ENCODE measurements around the gene SORL1. TPM values are rescaled to one million over a fixed set of nuclear protein-coding genes. Genes with fewer than 3 reads are reported as not detected.

SORL1 gene
- total RNA-seq, 1 donor from 2014 or later: 39.0 TPM

DNA sequence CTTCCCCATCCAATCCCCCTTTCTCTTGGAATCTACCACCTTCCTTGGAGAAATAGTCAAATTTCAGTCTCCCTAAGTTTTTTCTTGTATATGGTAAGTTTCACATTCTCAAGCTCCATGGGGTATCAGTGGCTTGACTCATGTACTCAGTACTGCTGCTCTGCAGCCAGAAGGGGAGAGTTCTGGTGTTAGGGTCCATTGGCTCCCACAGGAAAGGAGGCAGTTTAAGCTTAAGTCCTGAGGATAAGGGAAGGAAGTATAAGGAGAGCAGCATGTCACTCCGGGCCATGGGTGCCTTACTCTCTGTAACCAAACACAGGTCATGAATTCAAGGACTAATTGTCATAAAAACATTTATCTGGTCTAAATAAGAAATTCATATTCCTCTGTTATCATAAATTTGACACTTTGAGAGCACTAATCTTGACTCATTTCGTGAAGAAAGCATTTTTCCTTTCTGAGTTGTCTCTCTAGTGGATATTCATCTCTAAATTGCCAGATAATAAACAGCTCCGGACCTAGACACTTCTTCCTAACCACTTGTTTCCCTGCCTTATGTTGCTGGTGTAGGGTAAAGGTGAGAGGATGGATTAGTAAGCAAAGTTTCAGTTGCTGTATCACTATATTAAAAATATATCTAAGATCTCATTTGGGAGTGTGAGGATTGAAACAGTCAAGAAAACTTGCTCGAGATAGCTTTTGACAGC lies 20.1 kb upstream of the SORL1 start:
- DNase-seq (ENCODE audit: extremely low spot score, unreplicated experiment): no peak
- H3K36me3 Mint-ChIP-seq: no peaks in the 10 kb centered on the region
- H3K4me1 Mint-ChIP-seq (ENCODE audit: unreplicated experiment): peaks cover 17% of the 10 kb centered on the region
- peaks cover 9% of the 10 kb centered on the region for H3K27me3 Mint-ChIP-seq
- no peaks in the 10 kb centered on the region for H3K9me3 Mint-ChIP-seq
- H3K4me3 Mint-ChIP-seq: no peak overlapping the region
- TF ChIP-seq, protein P1, sequence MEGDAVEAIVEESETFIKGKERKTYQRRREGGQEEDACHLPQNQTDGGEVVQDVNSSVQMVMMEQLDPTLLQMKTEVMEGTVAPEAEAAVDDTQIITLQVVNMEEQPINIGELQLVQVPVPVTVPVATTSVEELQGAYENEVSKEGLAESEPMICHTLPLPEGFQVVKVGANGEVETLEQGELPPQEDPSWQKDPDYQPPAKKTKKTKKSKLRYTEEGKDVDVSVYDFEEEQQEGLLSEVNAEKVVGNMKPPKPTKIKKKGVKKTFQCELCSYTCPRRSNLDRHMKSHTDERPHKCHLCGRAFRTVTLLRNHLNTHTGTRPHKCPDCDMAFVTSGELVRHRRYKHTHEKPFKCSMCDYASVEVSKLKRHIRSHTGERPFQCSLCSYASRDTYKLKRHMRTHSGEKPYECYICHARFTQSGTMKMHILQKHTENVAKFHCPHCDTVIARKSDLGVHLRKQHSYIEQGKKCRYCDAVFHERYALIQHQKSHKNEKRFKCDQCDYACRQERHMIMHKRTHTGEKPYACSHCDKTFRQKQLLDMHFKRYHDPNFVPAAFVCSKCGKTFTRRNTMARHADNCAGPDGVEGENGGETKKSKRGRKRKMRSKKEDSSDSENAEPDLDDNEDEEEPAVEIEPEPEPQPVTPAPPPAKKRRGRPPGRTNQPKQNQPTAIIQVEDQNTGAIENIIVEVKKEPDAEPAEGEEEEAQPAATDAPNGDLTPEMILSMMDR (conservative IDR thresholded peaks at IDR 0.05): no peak
- no peak overlapping the region for H3K27ac Mint-ChIP-seq

DNA sequence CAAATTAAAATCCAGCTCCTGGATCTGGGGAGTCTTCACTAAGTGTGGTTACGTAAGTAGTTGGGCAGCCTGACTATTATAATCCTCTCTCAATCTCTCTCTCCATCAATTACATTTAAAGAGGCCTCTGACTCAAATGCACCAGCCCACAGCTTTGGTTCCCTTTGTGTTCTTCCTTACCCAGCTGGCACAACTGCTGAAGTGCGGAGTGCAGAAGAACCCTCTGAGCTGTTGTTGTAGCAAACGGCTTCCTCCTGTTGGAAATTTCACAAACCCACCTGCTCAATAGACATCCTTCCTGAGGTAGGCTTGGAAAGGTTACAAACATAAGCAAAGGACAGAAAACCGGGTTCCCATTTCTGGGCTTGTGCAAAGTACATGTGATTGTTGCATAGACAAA lies 17.0 kb upstream of the SORL1 start:
- Mint-ChIP-seq H3K9me3 (no peaks in the 10 kb centered on the region), H3K36me3 (no peaks in the 10 kb centered on the region), H3K4me3 (no peak overlapping the region), H3K27me3 (peaks cover 3% of the 10 kb centered on the region), H3K27ac (no peak overlapping the region), H3K4me1 (ENCODE audit: unreplicated experiment) (peaks cover 11% of the 10 kb centered on the region)
- TF ChIP-seq, protein P1 (conservative IDR thresholded peaks at IDR 0.05): no peak
- no peak for DNase-seq (ENCODE audit: extremely low spot score, unreplicated experiment)

DNA sequence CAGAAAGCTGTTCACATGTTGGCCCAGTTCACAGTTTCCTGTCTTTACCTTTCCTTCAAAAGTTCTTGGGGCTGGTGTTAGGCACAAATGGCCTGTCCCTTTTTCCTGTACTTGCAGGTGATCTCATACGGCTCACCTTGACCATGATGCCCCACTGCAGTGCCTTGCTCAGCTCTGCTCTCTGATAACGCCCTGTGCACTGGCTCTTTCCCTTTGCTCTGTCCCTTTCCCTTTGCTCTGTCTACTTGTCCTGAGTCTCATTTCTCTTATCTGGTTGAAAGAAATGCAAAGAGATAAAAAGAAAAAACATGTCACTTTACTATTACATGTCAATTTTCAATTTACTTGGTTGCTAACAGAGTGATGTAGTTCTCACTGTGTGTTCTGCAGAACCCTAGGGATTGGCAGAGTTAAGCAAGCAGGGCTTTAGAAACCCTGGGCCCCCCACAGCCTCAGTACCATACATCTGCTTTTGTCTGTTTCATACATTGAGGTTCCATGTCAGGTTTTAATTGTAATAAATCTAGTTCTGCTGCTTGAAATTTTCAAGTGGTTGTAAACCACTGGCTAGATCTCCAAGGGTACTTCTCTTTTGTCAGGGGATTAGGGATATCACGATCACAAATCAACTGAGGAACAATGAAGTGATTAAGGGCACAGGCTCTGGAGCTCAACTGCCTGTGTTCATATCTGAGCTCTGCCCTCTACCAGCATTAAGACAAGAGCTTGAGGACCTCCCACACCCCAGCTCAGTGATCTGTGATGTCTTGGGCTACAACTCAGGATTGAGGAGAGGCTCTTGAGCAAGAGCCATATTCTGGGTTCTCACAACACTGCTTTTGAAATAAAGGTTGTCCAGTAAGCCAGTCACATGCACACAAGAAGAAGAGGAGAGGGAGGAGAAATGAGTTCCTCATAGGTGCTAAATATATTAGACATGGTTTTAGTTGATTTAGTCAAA lies 16.3 kb upstream of the SORL1 start:
- Mint-ChIP-seq H3K36me3 (no peaks in the 10 kb centered on the region), H3K27ac (no peak overlapping the region), H3K4me1 (ENCODE audit: unreplicated experiment) (peaks cover 11% of the 10 kb centered on the region), H3K4me3 (no peak overlapping the region), H3K9me3 (no peaks in the 10 kb centered on the region), H3K27me3 (peaks cover 3% of the 10 kb centered on the region)
- TF ChIP-seq, protein P1 (conservative IDR thresholded peaks at IDR 0.05): no peak
- DNase-seq (ENCODE audit: extremely low spot score, unreplicated experiment): no peak

DNA sequence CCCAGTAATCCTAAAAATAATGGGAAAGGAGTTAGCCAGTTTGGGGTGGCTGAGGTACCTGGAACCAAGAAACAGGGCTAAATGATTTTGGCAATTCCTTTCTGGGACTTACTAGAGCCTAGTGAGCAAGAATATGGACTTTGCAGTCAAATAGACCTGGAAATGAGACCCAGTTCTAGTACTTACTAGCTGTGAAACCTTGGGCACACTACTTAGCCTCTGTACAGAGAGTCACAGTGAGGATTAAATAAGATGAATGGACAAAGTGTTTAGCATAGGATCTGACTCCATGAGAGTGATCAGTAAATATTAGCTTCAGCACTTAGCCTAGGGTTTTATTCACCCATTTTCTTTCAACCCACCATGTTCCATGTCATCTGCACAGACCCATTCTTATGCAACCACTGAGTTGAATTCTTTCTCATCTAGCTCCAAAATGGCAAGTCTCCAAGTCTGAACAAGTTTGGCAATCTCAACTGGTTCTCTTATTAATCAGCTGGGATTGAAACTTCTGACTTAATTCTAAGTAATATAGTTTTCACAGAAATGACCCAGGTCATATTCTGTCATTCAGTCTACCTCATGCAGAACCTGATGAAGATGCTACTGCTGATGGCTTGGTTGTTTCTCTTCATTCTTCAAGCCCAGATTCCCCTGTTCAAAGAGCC lies 15.0 kb upstream of the SORL1 start:
- Mint-ChIP-seq H3K27ac (no peak overlapping the region), H3K4me3 (no peak overlapping the region), H3K27me3 (peaks cover 3% of the 10 kb centered on the region), H3K9me3 (no peaks in the 10 kb centered on the region), H3K36me3 (no peaks in the 10 kb centered on the region), H3K4me1 (ENCODE audit: unreplicated experiment) (peaks cover 11% of the 10 kb centered on the region)
- TF ChIP-seq, protein P1 (conservative IDR thresholded peaks at IDR 0.05): no peak
- DNase-seq (ENCODE audit: extremely low spot score, unreplicated experiment): no peak

DNA sequence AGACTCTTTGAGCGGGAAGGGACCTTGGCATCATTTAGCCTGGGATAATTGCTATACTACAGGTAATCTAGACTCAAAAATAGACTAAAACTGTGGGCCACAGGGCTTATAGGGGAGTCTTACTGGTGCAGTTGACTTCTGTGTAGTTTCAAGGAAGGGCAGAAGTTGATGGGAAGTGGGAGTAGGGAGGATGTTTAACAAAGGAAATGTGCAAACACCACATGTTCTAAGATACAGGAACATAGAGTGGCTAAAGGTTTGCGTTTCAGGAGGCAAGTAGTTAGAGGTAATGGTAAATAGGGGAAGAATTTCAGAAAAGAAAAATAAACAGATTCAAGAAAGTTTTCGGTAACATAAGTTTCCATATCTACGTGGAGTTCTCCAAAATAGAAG lies 14.4 kb upstream of the SORL1 start:
- peaks cover 11% of the 10 kb centered on the region for H3K4me1 Mint-ChIP-seq (ENCODE audit: unreplicated experiment)
- no peak overlapping the region for H3K27ac Mint-ChIP-seq
- TF ChIP-seq, protein P1 (conservative IDR thresholded peaks at IDR 0.05): no peak
- peaks cover 3% of the 10 kb centered on the region for H3K27me3 Mint-ChIP-seq
- H3K9me3 Mint-ChIP-seq: no peaks in the 10 kb centered on the region
- H3K4me3 Mint-ChIP-seq: no peak overlapping the region
- no peak for DNase-seq (ENCODE audit: extremely low spot score, unreplicated experiment)
- H3K36me3 Mint-ChIP-seq: no peaks in the 10 kb centered on the region
